Tibial artery (tissue), 4 donors: ENCODE results near the gene SPTBN2.

ENCODE experiments used
- DNase-seq, 2 donors: peaks; one replicate each; pipeline ENCODE4 v3.0.0-alpha.2; 2019
- H3K27ac ChIP-seq, 2 donors: fragments of 200-600 bp; sonication (generic) in 1 of 2; 1 replicate in 1 of 2; 2 replicates in 1 of 2; pipeline ENCODE4 v1.5.1; 2018 to 2019; ENCODE audit warnings: mild to moderate bottlenecking in 1 of 2
- H3K27me3 ChIP-seq, 2 donors: fragments of 200-600 bp; sonication (generic) in 1 of 2; one replicate each; pipeline versions ENCODE4 v1.5.1 to v1.6.0; 2016 to 2019
- H3K36me3 ChIP-seq, 3 donors: fragments of 200-600 bp; sonication (generic) in 2 of 3; one replicate each; pipeline ENCODE4 v1.5.1; 2016 to 2019; ENCODE audit warnings: mild to moderate bottlenecking in 2 of 3
- H3K4me1 ChIP-seq, 4 donors: fragments of 200-600 bp; sonication (generic) in 2 of 4; 1 replicate in 3 of 4; 2 replicates in 1 of 4; pipeline ENCODE4 v1.5.1; 2016 to 2019
- H3K4me3 ChIP-seq, 2 donors: fragments of 200-600 bp; sonication (generic) in 1 of 2; 1 replicate in 1 of 2; 2 replicates in 1 of 2; pipeline ENCODE4 v1.5.1; 2018 to 2019; ENCODE audit warnings: mild to moderate bottlenecking in 2 of 2
- H3K9me3 ChIP-seq, 3 donors: fragments of 200-600 bp; sonication (generic) in 1 of 3; one replicate each; pipeline ENCODE4 v1.5.1; 2016 to 2019
- CTCF ChIP-seq, 2 experiments: fragments of 200-600 bp in 1 of 2; fragments of 450-650 bp in 1 of 2; IDR thresholded peaks; one replicate each; pipeline ENCODE4 v1.5.1; 2017 to 2019; ENCODE audit warnings: antibody characterized with exemption in 2 of 2, mild to moderate bottlenecking in 1 of 2, moderate library complexity in 1 of 2
- intact Hi-C: fragments of 100-400 bp; cut with DNase I; formaldehyde crosslinking; loops from one replicate; pipeline ENCODE4 v1.15.0; 2023; ENCODE audit warnings: low total_unique reads

SPTBN2 gene

DNA sequence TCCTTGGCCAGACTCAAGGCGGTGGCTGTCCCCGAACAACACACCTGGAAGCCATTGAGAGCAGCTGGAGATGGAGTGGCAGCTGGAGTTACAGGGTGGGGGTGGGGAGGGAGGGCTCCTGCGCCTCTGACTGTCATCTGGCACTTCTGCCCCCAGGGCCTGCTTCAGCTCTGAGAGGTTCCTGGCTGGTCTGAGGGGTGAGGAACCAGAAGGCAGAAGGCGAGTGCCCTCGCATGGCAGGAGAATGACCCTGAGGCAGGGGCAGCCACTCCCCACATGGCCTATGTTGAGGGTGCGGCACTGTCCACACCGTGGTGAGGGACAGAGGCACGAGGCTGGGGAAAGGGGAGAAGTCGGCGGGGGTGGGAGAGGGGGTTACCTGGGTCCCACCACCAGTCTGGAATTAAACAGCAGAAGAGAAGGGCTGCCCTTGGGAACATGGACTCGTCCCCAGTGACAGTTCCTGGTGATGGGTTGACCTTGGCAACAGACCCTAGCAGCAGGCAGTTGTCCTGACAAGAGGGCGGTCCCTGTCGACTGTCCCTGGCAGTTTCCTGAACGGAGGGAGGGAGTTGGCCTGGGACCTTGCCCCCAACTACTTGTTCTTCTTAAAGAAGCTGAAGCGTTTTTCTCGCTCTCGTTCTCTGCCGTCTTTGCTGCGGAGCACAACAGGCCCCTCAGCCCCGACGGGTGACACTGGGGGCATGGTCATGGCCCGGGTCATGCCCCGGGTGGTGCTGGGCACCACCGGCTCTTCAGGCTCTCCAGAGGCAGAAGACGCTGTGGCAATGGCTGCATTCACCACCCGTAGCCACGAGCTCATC, 43.5 kb downstream of the SPTBN2 start:
- TF ChIP-seq CTCF (IDR thresholded peaks at IDR 0.05), result no peak
- intact Hi-C loops, result no loop called here
- H3K9me3 ChIP-seq, result no peaks in the 10 kb centered on the region
- no peak overlapping the region for H3K27ac ChIP-seq
- peaks cover 0 to 35% (median 0%) of the 10 kb centered on the region in 3 donors for H3K36me3 ChIP-seq
- no peak overlapping the region for H3K4me3 ChIP-seq
- H3K4me1 ChIP-seq, result no peaks in the 10 kb centered on the region
- DNase-seq, result peak in 1 of 2 donors; percentile 43
- H3K27me3 ChIP-seq, result peaks cover 0 to 17% of the 10 kb centered on the region in 2 donors

DNA sequence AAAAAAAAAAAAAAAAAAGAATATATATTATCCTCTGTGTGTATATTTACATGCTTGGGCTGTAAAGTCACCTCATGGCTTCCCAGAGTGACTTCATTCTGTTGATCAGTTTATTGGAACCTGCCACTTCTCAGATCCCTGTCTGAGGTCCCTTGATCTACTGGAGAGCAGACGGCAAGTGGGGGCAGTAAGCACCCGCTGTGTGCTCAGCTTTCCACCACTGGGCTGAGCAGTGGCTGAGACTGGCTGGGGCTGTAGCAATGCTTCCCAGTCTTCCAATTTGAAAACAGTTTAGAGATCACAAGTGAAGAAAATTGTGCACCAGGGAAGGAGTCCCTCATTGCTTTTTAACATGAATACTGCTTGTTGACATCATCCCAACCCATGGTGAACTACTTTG, 44.4 kb downstream of the SPTBN2 start:
- peaks cover 0 to 17% of the 10 kb centered on the region in 2 donors for H3K27me3 ChIP-seq
- intact Hi-C loops, result no loop called here
- no peak overlapping the region for H3K4me3 ChIP-seq
- no peaks in the 10 kb centered on the region for H3K9me3 ChIP-seq
- H3K36me3 ChIP-seq, result peaks cover 0 to 26% (median 0%) of the 10 kb centered on the region in 3 donors
- DNase-seq, result no peak
- TF ChIP-seq CTCF (IDR thresholded peaks at IDR 0.05), result no peak
- H3K4me1 ChIP-seq, result no peaks in the 10 kb centered on the region
- no peak overlapping the region for H3K27ac ChIP-seq

DNA sequence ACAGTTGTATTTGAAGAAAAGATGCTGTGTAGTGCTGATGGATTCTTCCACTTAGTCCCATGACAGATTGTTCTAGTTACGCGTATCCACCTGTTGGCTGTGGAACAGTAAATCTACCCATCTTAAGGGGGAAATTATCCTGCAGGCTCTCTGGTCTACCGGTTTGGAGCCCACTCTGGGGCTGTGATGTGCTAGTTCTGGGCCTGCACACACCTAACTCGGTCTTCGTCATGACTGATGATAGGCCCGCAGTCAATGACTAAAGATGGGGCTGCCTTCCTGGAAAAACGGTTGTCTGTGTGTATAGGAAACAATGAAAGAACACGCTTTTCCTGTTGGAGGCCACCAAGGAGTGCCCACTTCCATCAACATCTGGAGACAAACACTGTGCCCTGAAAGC, 45.1 kb downstream of the SPTBN2 start:
- TF ChIP-seq CTCF (IDR thresholded peaks at IDR 0.05), result no peak
- Histone ChIP-seq H3K4me1 (peaks cover 0 to under 1% (median 0%) of the 10 kb centered on the region in 4 donors), H3K27ac (no peak overlapping the region), H3K27me3 (peaks cover 0 to 16% of the 10 kb centered on the region in 2 donors), H3K4me3 (no peak overlapping the region), H3K9me3 (no peaks in the 10 kb centered on the region), H3K36me3 (peaks cover 0 to 25% (median 0%) of the 10 kb centered on the region in 3 donors)
- DNase-seq, result peak in 1 of 2 donors; percentile 7
- intact Hi-C loops, result no loop called here

- no peak overlapping the region for H3K27ac ChIP-seq
- no peak overlapping the region for H3K4me3 ChIP-seq
- H3K27me3 ChIP-seq, result no peaks in the 10 kb centered on the region
- H3K9me3 ChIP-seq, result no peaks in the 10 kb centered on the region
- peaks cover 0 to 19% (median 7%) of the 10 kb centered on the region in 4 donors for H3K4me1 ChIP-seq
- peak in 1 of 2 donors; percentile 20 for DNase-seq
- intact Hi-C loops, result loop anchor here (2.0 kb wide), 1 partner anchor 102 kb away; no protein-coding TSS in a partner anchor
- no peak for TF ChIP-seq CTCF (IDR thresholded peaks at IDR 0.05)
- peaks cover 0 to 3% (median 0%) of the 10 kb centered on the region in 3 donors for H3K36me3 ChIP-seq
These were observed 47.9 kb downstream of the SPTBN2 start for GRCh38 chr11:66680966-66681645.

- Histone ChIP-seq H3K4me3 (peak within 1 kb of the TSS; percentile 63 to 84), H3K27ac (peak within 1 kb of the TSS; percentile 92 to 97), H3K4me1 (peaks cover 0 to 38% (median 20%) of the 10 kb centered on the region in 4 donors), H3K27me3 (no peaks in the 10 kb centered on the region), H3K36me3 (no peaks in the 10 kb centered on the region), H3K9me3 (no peaks in the 10 kb centered on the region)
- intact Hi-C loops, result loop anchor here (10.0 kb wide), 1 partner anchor 253 kb away; the partner anchor contains the start of gene NPAS4
- peak; percentile 97 for DNase-seq
- TF ChIP-seq CTCF (IDR thresholded peaks at IDR 0.05), result no peak
These were observed 51.2 kb downstream of the SPTBN2 start, which contains the start of gene RBM4B for GRCh38 chr11:66677599-66678375. TSS of gene RBM4B (minus strand) at chr11:66677887. CDS start at chr11:66677079, 808 bp downstream.
